ENCODE data around the gene ZNF543. TPM values are rescaled to one million over a fixed set of nuclear protein-coding genes. Genes with fewer than 3 reads are reported as not detected.
A peak's percentile ranks its signal among the peaks of the same experiment; 100 is the strongest.

The ZNF543 gene
- total and polyA plus RNA-seq, 4 experiments from 2014 or later, result 1.9 to 10.7 (median 7.8) TPM

DNA sequence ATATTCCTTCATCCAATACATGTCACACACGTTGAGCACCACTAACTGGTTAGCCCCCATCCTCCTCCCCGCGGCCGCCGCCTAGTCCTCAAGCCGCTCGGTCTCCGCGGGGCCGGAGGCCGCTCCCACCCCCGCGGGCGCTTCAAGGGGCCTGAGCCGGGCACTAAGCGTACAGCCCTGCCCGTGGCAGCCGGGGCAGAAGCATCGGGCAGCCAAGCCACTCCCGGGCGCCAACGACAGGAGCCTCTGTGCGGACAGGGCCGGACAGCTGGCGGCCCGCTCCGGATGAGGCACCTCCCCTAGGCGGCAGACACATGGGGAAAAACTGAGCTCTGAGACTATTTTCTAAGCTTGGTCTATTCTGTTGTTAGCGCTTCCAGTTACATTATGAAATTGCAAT, 2.8 kb upstream of the ZNF543 start:
- DNase-seq, result no peak
- no peak overlapping the region for H3K4me3 Mint-ChIP-seq
- peaks cover 26% of the 10 kb centered on the region for H3K4me1 ChIP-seq (ENCODE audit: insufficient read depth, low read length)
- H3K9me3 ChIP-seq (ENCODE audit: control insufficient read depth in 1 of 2, low read length in 2 of 2), result no peaks in the 10 kb centered on the region
- H3K4me1 Mint-ChIP-seq, result peaks cover 12 to 30% (median 23%) of the 10 kb centered on the region in 4 donors
- intact Hi-C loops (cut with micrococcal nuclease), result no loop called here
- peaks cover 8% of the 10 kb centered on the region for H3K27me3 ChIP-seq (ENCODE audit: insufficient read depth, low read length)
- H3K36me3 Mint-ChIP-seq, result peaks cover 5 to 18% of the 10 kb centered on the region in 2 donors
- ChIA-PET CTCF (ENCODE audit: partially characterized antibody) (interaction anchor here (0.7 kb wide), 1 partner anchor 729 kb away, joined by 3 read pairs; no protein-coding TSS in a partner anchor), POLR2A (ENCODE audit: partially characterized antibody) (no interaction called here)
- H3K36me3 ChIP-seq (ENCODE audit: insufficient read depth, low read length), result no peaks in the 10 kb centered on the region
- no peak overlapping the region for H3K4me3 ChIP-seq (ENCODE audit: low read length in 2 of 2)
- peaks cover 10 to 67% (median 21%) of the 10 kb centered on the region in 8 donors for H3K9me3 Mint-ChIP-seq
- H3K27ac ChIP-seq (ENCODE audit: low read depth, low read length), result no peak overlapping the region
- H3K27me3 Mint-ChIP-seq, result peaks cover 24 to 26% of the 10 kb centered on the region in 2 donors
- no peak overlapping the region for H3K27ac Mint-ChIP-seq

GRCh38 chr19:57319869-57320179, 448 bp upstream of the ZNF543 start:
- peaks cover 29% of the 10 kb centered on the region for H3K4me1 ChIP-seq (ENCODE audit: insufficient read depth, low read length)
- intact Hi-C loops (cut with micrococcal nuclease), result loop anchor here (1.0 kb wide), 3 partner anchors 40 to 207 kb away; partner anchors contain the start of genes TRAPPC2B, ZNF460, ZNF547 and ZNF549
- H3K9me3 ChIP-seq (ENCODE audit: control insufficient read depth in 1 of 2, low read length in 2 of 2), result peaks cover 0 to 6% of the 10 kb centered on the region in 2 donors
- peaks cover 13% of the 10 kb centered on the region for H3K36me3 ChIP-seq (ENCODE audit: insufficient read depth, low read length)
- CTCF ChIA-PET (ENCODE audit: partially characterized antibody), result interaction anchor here (0.7 kb wide), 1 partner anchor 864 kb away, joined by 3 read pairs; no protein-coding TSS in a partner anchor
- peak overlapping the region; percentile 90 to 97 (median 94) for H3K4me3 Mint-ChIP-seq
- H3K27ac Mint-ChIP-seq, result peak overlapping the region; percentile 90 to 99 (median 97)
- POLR2A ChIA-PET (ENCODE audit: partially characterized antibody), result interaction anchor here (0.6 to 1.1 kb wide), 4 partner anchors 9 to 70 kb away, joined by 3 read pairs; partner anchors contain the start of genes ZNF304, ZNF460 and ZNF548
- peak overlapping the region; percentile 84 for H3K27ac ChIP-seq (ENCODE audit: low read depth, low read length)
- peaks cover 8% of the 10 kb centered on the region for H3K27me3 ChIP-seq (ENCODE audit: insufficient read depth, low read length)
- DNase-seq, result no peak
- peaks cover 18 to 34% (median 27%) of the 10 kb centered on the region in 4 donors for H3K4me1 Mint-ChIP-seq
- peaks cover 19 to 24% of the 10 kb centered on the region in 2 donors for H3K27me3 Mint-ChIP-seq
- H3K4me3 ChIP-seq (ENCODE audit: low read length in 2 of 2), result peak overlapping the region; percentile 81 to 90
- H3K9me3 Mint-ChIP-seq, result peaks cover 7 to 68% (median 32%) of the 10 kb centered on the region in 8 donors
- H3K36me3 Mint-ChIP-seq, result peaks cover 26 to 38% of the 10 kb centered on the region in 2 donors

GRCh38 chr19:57321116-57321515, 844 bp downstream of the ZNF543 start:
- peaks cover 0 to 6% of the 10 kb centered on the region in 2 donors for H3K9me3 ChIP-seq (ENCODE audit: control insufficient read depth in 1 of 2, low read length in 2 of 2)
- peaks cover 29% of the 10 kb centered on the region for H3K4me1 ChIP-seq (ENCODE audit: insufficient read depth, low read length)
- peaks cover 25% of the 10 kb centered on the region for H3K36me3 ChIP-seq (ENCODE audit: insufficient read depth, low read length)
- Mint-ChIP-seq H3K4me3 (peak overlapping the region; percentile 90 to 97 (median 94)), H3K36me3 (peaks cover 39 to 45% of the 10 kb centered on the region in 2 donors), H3K4me1 (peaks cover 18 to 34% (median 27%) of the 10 kb centered on the region in 4 donors), H3K9me3 (peaks cover 2 to 67% (median 31%) of the 10 kb centered on the region in 8 donors), H3K27me3 (peaks cover 8 to 12% of the 10 kb centered on the region in 2 donors), H3K27ac (peak overlapping the region; percentile 89 to 99 (median 97))
- CTCF ChIA-PET (ENCODE audit: partially characterized antibody), result no interaction called here
- POLR2A ChIA-PET (ENCODE audit: partially characterized antibody), result no interaction called here
- peaks cover 8% of the 10 kb centered on the region for H3K27me3 ChIP-seq (ENCODE audit: insufficient read depth, low read length)
- no peak for DNase-seq
- H3K27ac ChIP-seq (ENCODE audit: low read depth, low read length), result peak overlapping the region; percentile 84
- intact Hi-C loops (cut with micrococcal nuclease), result no loop called here
- H3K4me3 ChIP-seq (ENCODE audit: low read length in 2 of 2), result peak overlapping the region; percentile 81 to 90

DNA sequence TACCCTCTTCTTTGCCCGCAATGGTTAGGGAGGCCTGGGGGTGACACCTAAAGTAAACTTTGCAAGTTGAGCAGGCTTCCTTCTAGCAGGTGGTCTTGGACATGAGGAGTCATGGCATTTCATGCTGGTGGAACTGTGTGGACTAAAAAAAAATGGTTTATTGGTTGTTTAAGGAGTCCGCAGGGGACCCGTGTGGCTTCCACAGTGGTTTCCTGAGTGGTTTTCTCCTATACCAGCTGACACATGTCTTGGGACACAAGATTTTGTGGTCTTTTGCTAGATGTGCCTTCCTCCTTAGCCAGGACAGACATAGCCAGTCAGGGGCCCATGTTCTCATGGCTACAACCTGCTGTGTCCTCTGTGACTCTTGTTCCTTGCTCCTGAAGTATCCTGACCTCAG, 1.5 kb downstream of the ZNF543 start:
- Mint-ChIP-seq H3K4me3 (peak overlapping the region in 7 of 8 donors; percentile 31 to 97 (median 95)), H3K4me1 (peaks cover 18 to 34% (median 27%) of the 10 kb centered on the region in 4 donors), H3K27ac (peak overlapping the region in 2 of 7 donors; percentile 45 to 73), H3K27me3 (peaks cover 5 to 8% of the 10 kb centered on the region in 2 donors), H3K9me3 (peaks cover 2 to 64% (median 34%) of the 10 kb centered on the region in 8 donors), H3K36me3 (peaks cover 46 to 51% of the 10 kb centered on the region in 2 donors)
- ChIA-PET POLR2A (ENCODE audit: partially characterized antibody) (no interaction called here), CTCF (ENCODE audit: partially characterized antibody) (no interaction called here)
- Histone ChIP-seq H3K27me3 (ENCODE audit: insufficient read depth, low read length) (peaks cover 8% of the 10 kb centered on the region), H3K9me3 (ENCODE audit: control insufficient read depth in 1 of 2, low read length in 2 of 2) (peaks cover 0 to 6% of the 10 kb centered on the region in 2 donors), H3K4me1 (ENCODE audit: insufficient read depth, low read length) (peaks cover 29% of the 10 kb centered on the region), H3K36me3 (ENCODE audit: insufficient read depth, low read length) (peaks cover 30% of the 10 kb centered on the region), H3K4me3 (ENCODE audit: low read length in 2 of 2) (no peak overlapping the region), H3K27ac (ENCODE audit: low read depth, low read length) (no peak overlapping the region)
- intact Hi-C loops (cut with micrococcal nuclease), result no loop called here
- DNase-seq, result no peak

DNA sequence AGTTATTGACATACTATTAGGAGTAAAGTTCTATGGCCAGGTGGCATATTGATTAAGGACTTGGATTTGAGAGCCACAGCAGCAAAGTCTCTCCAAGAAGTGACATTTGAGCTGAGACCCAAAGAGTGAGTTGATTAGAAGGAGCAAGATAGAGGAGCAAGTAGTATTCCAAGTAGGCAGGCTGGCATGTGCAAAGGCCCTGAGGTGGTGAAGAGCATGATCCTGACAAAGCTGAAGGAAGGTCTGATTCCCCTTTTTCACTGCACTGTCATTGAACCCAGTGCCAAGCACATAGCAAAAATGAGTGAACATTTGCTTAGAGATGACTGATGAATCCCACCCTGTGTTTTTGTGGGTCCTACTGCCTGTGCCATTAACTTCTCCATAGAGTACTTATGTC, 4.7 kb downstream of the ZNF543 start:
- no peak for DNase-seq
- ChIA-PET CTCF (ENCODE audit: partially characterized antibody) (no interaction called here), POLR2A (ENCODE audit: partially characterized antibody) (interaction anchor here (1.0 kb wide), 1 partner anchor 15 kb away, joined by 3 read pairs; no protein-coding TSS in a partner anchor)
- peaks cover 24% of the 10 kb centered on the region for H3K4me1 ChIP-seq (ENCODE audit: insufficient read depth, low read length)
- Mint-ChIP-seq H3K27ac (no peak overlapping the region), H3K27me3 (no peaks in the 10 kb centered on the region), H3K36me3 (peaks cover 74 to 77% of the 10 kb centered on the region in 2 donors), H3K4me1 (peaks cover 14 to 29% (median 22%) of the 10 kb centered on the region in 4 donors), H3K4me3 (no peak overlapping the region), H3K9me3 (peaks cover 2 to 81% (median 61%) of the 10 kb centered on the region in 8 donors)
- no peak overlapping the region for H3K4me3 ChIP-seq (ENCODE audit: low read length in 2 of 2)
- peaks cover 52% of the 10 kb centered on the region for H3K36me3 ChIP-seq (ENCODE audit: insufficient read depth, low read length)
- peaks cover 8 to 24% of the 10 kb centered on the region in 2 donors for H3K9me3 ChIP-seq (ENCODE audit: control insufficient read depth in 1 of 2, low read length in 2 of 2)
- intact Hi-C loops (cut with micrococcal nuclease), result no loop called here
- H3K27ac ChIP-seq (ENCODE audit: low read depth, low read length), result no peak overlapping the region
- H3K27me3 ChIP-seq (ENCODE audit: insufficient read depth, low read length), result no peaks in the 10 kb centered on the region

GRCh38 chr19:57327993-57328392, 7.7 kb downstream of the ZNF543 start:
- peaks cover 8 to 25% of the 10 kb centered on the region in 2 donors for H3K9me3 ChIP-seq (ENCODE audit: control insufficient read depth in 1 of 2, low read length in 2 of 2)
- H3K4me1 Mint-ChIP-seq, result peaks cover 0 to 1% (median under 1%) of the 10 kb centered on the region in 4 donors

GRCh38 chr19:57334191-57334590, 13.9 kb downstream of the ZNF543 start:
- no peak overlapping the region for H3K4me3 ChIP-seq (ENCODE audit: low read length in 2 of 2)
- Mint-ChIP-seq H3K27me3 (no peaks in the 10 kb centered on the region), H3K4me3 (no peak overlapping the region), H3K4me1 (no peaks in the 10 kb centered on the region), H3K9me3 (peaks cover 0 to 79% (median 52%) of the 10 kb centered on the region in 8 donors), H3K27ac (no peak overlapping the region), H3K36me3 (peaks cover 24 to 47% of the 10 kb centered on the region in 2 donors)
- ChIA-PET CTCF (ENCODE audit: partially characterized antibody) (no interaction called here), POLR2A (ENCODE audit: partially characterized antibody) (no interaction called here)
- no peaks in the 10 kb centered on the region for H3K4me1 ChIP-seq (ENCODE audit: insufficient read depth, low read length)
- intact Hi-C loops (cut with micrococcal nuclease), result no loop called here
- no peak for DNase-seq
- no peaks in the 10 kb centered on the region for H3K27me3 ChIP-seq (ENCODE audit: insufficient read depth, low read length)
- no peaks in the 10 kb centered on the region for H3K36me3 ChIP-seq (ENCODE audit: insufficient read depth, low read length)
- peaks cover 0 to 11% of the 10 kb centered on the region in 2 donors for H3K9me3 ChIP-seq (ENCODE audit: control insufficient read depth in 1 of 2, low read length in 2 of 2)
- no peak overlapping the region for H3K27ac ChIP-seq (ENCODE audit: low read depth, low read length)

More at GRCh38 chr19:57327993-57328392, 7.7 kb downstream of the ZNF543 start:
- no peak overlapping the region for H3K27ac Mint-ChIP-seq
- H3K9me3 Mint-ChIP-seq, result peaks cover 2 to 90% (median 73%) of the 10 kb centered on the region in 8 donors
- H3K4me3 Mint-ChIP-seq, result no peak overlapping the region
- CTCF ChIA-PET (ENCODE audit: partially characterized antibody), result no interaction called here
- H3K27me3 Mint-ChIP-seq, result no peaks in the 10 kb centered on the region
- intact Hi-C loops (cut with micrococcal nuclease), result no loop called here
- Histone ChIP-seq H3K27ac (ENCODE audit: low read depth, low read length) (no peak overlapping the region), H3K4me3 (ENCODE audit: low read length in 2 of 2) (no peak overlapping the region), H3K4me1 (ENCODE audit: insufficient read depth, low read length) (no peaks in the 10 kb centered on the region), H3K27me3 (ENCODE audit: insufficient read depth, low read length) (no peaks in the 10 kb centered on the region), H3K36me3 (ENCODE audit: insufficient read depth, low read length) (peaks cover 52% of the 10 kb centered on the region)
- H3K36me3 Mint-ChIP-seq, result peaks cover 66 to 80% of the 10 kb centered on the region in 2 donors
- no peak for DNase-seq
- POLR2A ChIA-PET (ENCODE audit: partially characterized antibody), result no interaction called here
